Islet of Langerhans (tissue), 1 donor: ENCODE results near the gene CHRNA3.

ENCODE experiments used
- FAIRE-seq: peaks from one replicate; lab custom pipeline; 2011; peaks lifted over from hg19 to GRCh38; lab: Jason Lieb, UNC

CHRNA3 gene

GRCh38 chr15:78636378-78636859 is 15.6 kb upstream of the CHRNA3 start:
- no peak for FAIRE-seq

DNA sequence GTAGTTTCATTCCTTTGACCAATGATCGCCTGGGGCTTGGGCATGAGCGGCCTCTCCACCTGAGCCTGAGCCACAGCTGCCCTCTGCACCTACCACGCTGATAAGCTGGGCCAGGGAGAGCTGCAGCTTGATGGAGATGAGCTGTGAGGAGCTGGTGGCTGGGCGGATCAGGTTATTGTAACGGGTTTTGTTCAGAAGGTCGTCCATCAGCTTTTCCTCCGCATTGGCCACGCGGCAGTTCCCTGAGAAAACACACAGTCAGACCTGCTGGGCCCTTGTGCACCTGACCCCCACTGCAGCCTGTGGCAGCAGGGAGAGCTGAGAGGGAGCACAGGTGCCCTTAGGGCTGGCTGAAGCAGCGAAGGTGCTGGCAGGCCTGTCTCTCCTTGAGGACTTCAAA is 14.6 kb upstream of the CHRNA3 start:
- FAIRE-seq, result no peak

GRCh38 chr15:78634210-78635145 is 13.7 kb upstream of the CHRNA3 start:
- no peak for FAIRE-seq

- no peak for FAIRE-seq
These were observed 12.6 kb upstream of the CHRNA3 start for GRCh38 chr15:78633348-78633747.

DNA sequence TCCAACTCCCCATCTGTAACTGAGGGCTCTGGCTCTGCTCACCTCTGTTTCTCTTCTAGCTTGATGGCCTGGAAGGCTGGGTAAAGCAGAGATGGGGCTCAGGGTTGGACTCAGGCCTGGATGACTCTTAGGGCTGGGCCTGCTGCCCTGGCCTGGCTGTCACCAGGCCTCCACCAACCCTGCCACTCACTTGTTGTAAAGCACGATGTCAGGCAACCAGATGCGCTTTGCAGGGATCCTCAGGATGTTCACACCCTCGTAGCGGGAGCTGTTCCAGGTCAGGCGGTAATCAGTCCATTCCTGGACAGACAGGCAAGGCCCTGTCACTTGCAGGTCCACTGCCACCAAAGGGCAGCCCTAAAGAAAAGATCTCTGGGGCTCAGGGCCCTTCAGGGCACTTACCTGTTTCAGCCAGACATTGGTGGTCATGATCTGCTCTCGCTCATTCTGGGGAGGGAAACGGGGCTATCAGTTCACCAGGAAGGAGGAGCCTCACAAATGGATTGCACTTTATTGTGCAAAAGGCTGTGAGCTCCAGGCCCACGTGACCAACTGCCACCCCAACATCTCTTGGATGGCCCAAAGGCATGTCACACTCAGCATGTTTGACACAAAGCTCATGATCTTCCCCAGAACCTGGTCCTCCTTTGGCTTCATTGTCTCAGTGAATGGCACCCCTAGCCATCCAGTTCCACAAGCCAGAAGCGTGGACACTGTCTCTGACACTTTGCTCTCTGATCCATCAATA is 10.3 kb upstream of the CHRNA3 start:
- no peak for FAIRE-seq

- FAIRE-seq, result no peak
These were observed 8.9 kb upstream of the CHRNA3 start for GRCh38 chr15:78629716-78630065.

DNA sequence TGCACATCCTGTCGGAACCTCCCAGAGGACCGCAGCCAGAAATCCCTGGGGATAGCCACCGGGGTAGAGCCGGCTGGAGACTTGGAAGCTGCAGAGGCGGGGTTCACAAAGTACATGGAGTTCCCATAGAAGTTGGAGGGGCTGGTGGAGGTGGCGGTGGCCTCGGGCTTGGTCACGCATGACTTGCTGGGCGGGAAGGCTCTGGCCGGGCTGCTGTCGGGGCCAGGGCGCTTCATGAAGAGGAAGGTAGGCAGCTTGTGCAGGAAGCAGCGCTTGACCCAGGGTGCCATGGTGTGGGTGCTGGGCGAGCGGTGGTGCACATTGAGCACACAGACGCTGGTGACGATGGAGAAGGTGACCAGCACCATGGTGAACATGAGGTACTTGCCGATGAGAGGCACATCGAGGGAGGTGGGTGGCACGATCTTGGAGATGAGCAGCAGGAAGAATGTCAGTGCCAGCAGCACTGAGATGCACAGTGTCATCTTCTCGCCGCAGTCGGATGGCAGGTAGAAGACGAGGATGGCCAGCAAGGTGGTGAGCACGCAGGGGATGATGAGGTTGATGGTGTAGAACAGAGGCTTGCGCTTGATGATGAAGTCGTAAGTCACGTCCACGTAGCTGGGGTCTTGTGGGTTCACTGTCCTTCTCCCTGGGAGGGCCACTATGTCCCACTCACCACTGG is 8.4 kb upstream of the CHRNA3 start:
- no peak for FAIRE-seq

DNA sequence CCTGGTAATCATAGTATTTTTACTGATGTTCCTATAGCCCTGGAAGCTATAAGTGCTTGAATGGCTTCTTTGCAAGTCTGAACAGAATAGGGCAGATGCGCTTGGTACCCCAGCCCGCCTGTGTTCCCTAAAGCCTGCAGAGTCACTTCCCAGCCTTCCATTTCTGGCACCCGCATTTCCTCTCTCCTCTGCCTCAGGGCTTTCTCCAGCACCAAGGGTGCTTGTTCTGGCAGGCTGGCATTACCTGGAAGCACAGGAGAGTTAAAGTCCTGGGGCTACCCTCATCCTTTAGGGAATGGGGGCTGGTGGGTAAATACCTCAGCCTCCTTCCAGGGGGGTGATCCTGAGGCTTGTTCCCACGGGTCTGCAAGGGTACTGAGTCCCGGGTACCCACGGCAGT is 7.4 kb upstream of the CHRNA3 start:
- FAIRE-seq, result no peak

GRCh38 chr15:78627348-78627747 is 6.6 kb upstream of the CHRNA3 start:
- FAIRE-seq, result no peak

- FAIRE-seq, result no peak
These were observed 5.7 kb upstream of the CHRNA3 start for GRCh38 chr15:78626381-78626995.

DNA sequence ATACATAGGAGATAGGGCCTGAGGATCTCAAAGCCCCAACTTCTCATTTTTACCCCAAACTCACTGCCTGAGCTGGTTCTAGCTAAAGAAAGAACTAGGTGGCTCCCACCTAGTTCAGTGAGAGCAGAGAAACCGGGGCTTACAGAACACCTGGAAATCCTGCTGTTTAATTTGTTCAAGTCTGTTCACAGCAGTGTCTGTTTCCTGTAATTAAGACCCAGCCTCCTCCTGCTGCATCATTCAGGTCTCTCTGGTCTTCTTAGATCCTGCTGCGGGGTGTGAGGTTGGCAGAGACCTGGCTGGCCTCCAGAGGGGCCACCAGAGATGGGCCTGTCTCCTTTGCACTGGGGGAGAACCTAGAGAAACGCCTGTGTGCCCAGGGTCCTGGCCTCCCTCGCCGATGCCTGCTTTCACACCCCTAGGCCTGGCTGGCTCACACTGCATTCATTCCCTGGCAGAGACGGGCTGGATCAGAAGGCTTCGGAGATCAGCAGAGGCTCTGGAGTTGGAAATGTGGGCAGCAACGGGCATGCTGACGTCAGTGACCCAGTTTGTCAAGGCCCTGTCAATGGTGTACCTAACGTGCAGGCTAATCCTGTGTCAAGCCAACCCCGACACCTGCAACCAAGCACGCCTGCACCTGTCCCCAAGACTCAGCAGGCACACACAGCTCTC is 4.9 kb upstream of the CHRNA3 start:
- FAIRE-seq, result no peak

- FAIRE-seq, result no peak
These were observed 4.1 kb upstream of the CHRNA3 start for GRCh38 chr15:78624651-78625590.

DNA sequence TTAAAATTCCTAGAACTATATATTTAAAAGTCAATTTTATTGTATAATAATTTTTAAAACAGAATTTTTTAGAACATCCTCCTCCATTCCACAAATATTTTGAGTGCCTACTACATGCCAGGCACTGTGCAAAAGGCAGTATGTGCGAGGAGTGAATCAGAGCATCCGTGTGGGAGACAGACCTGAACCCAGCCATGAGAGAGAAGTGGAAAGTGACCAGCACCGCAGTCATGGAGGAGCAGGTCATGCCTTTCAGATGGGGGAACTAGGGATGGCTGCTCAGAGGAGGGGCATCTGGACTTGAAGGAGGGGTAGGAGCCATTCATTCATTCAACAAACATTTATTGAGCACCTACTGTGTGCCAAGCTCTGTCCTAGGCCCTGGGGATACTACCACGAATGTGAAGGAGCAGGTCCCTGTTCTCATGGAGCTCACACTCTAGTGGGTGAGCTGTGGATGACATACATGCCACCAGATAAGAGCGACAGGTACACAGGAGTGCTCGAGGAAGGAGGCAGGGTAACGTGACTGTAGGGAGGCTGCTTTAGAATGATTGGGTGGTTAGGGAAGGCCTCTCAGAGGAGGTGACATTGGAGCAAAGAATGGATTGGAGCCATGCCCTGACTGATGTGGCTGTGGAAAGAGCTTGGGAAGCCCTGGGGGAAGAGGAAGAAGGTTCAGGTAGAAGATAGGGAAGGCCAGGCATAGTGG is 3.1 kb upstream of the CHRNA3 start:
- no peak for FAIRE-seq

DNA sequence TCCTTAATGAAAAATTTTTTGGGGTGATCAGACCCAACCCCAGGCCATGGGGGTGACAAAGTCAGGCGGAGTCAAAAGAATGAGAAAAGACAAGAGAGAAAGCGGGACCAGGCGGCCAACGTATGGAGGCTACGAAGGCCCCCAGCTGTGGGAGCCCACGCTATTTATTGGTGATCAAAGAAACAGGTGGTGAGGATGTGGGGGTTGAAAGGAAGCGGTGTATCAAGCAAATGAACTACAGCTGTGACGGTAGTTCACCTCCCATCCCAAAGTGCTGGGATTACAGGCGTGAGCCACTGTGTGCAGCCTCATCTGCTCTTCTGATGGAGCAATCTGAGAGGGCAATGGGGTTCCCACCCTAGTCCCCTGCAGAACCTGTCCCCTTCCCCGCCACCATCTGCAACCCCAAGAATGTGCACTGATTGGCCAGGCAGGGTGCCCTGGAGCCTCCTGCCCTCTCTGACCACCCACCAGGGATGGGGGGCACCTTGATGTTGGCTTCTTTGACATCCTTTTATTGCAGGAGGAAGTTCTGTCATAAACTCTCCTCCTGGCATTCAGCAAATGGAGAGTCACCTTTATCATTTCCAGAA is 1.1 kb upstream of the CHRNA3 start:
- FAIRE-seq, result no peak

DNA sequence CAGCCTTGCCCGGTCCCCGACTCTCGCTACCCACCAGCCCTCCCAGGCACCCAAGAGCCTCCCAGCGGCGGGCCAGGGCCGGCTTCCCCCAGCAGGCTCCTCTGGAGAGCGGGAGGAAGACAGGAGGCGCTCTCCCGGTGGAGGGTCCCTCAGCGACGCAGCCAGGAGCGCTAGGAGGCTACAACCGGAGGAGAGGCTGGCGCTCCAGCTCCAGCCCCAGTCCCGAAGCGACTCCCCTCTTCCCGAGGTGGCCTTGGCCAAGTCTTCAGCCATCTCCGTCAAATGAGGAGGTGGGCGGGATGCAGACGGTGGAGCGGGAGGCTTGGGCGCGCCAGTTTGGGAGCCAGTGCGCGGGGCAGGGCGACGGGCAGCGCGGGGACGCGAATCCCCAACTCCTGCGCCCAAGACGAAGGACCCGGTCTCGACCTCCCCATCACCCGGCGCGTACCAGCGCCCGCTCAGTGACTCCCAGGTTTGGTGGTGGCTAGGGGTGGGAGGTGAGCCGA is 722 bp downstream of the CHRNA3 start:
- no peak for FAIRE-seq

GRCh38 chr15:78619022-78619950 is 1.5 kb downstream of the CHRNA3 start:
- FAIRE-seq, result no peak

- FAIRE-seq, result peak; percentile 58
These were observed 2.3 kb downstream of the CHRNA3 start for GRCh38 chr15:78618490-78618934.

GRCh38 chr15:78618064-78618463 is 2.7 kb downstream of the CHRNA3 start:
- FAIRE-seq, result no peak
